Fibroblast of villous mesenchyme (primary cell): ENCODE measurements around the gene SIPA1L3. TPM values are rescaled to one million over a fixed set of nuclear protein-coding genes. Genes with fewer than 3 reads are reported as not detected.

ENCODE experiments used
- DNase-seq: peaks from one replicate; pipeline ENCODE4 v3.0.0-alpha.2; 2010; ENCODE audit warnings: low read depth
- H3K4me3 ChIP-seq: 2 replicates; pipeline ENCODE4 v1.5.1; 2011; ENCODE audit warnings: low read depth, mild to moderate bottlenecking, low read length
- total RNA-seq: library from RNA; depleted of rRNA; stranded (reverse); fragments of >200 nt; gene quantifications from 2 replicates; pipeline ENCODE4 v1.2.3, GENCODE V29; 2012
- TF ChIP-seq, protein P1 (sequence below): IDR thresholded peaks from 2 replicates; pipeline ENCODE4 v1.5.1; 2012; ENCODE audit warnings: low read depth, mild to moderate bottlenecking, low read length; ENCODE audit not compliant: insufficient read depth

SIPA1L3 gene
- total RNA-seq, 1 donor: 19.0 TPM

DNA sequence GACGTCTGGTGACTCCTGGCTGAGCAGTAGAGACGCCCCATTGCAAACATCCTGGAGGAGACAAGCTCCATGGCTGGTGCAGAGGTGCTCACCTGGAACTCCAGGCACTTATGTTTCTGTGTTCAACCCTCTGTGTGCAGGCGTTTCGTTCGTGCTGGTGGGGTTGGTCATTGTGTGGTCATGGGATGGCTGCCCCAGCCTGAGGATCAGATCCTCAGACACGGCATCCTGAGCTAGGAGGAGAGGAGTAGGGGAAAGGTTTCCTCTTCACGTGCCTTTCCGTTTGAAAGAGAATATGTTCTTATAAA is 87.8 kb downstream of the SIPA1L3 start:
- TF ChIP-seq, protein P1, sequence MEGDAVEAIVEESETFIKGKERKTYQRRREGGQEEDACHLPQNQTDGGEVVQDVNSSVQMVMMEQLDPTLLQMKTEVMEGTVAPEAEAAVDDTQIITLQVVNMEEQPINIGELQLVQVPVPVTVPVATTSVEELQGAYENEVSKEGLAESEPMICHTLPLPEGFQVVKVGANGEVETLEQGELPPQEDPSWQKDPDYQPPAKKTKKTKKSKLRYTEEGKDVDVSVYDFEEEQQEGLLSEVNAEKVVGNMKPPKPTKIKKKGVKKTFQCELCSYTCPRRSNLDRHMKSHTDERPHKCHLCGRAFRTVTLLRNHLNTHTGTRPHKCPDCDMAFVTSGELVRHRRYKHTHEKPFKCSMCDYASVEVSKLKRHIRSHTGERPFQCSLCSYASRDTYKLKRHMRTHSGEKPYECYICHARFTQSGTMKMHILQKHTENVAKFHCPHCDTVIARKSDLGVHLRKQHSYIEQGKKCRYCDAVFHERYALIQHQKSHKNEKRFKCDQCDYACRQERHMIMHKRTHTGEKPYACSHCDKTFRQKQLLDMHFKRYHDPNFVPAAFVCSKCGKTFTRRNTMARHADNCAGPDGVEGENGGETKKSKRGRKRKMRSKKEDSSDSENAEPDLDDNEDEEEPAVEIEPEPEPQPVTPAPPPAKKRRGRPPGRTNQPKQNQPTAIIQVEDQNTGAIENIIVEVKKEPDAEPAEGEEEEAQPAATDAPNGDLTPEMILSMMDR: no peak
- H3K4me3 ChIP-seq: no peak overlapping the region
- no peak for DNase-seq

DNA sequence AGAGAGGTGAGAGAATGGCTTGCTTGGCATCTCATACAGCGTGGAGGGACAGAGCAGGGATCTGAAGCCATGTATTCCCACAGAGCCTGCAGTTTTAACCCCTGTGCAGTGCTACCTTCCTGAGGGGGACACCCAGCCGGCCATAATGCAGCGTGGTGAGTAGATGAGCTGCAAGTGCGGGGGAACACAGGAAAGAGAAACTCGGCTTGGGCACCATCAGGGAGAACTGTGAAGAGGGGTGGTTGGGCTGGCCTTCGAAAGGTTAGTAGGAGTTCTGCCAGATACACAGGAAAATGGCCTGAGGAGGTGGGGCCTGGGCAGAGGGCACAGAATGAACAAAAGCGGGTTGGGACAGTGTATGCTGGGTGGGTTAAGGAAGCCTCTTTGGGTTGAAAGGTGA is 88.3 kb downstream of the SIPA1L3 start:
- TF ChIP-seq, protein P1: no peak
- DNase-seq: no peak
- H3K4me3 ChIP-seq: no peak overlapping the region

DNA sequence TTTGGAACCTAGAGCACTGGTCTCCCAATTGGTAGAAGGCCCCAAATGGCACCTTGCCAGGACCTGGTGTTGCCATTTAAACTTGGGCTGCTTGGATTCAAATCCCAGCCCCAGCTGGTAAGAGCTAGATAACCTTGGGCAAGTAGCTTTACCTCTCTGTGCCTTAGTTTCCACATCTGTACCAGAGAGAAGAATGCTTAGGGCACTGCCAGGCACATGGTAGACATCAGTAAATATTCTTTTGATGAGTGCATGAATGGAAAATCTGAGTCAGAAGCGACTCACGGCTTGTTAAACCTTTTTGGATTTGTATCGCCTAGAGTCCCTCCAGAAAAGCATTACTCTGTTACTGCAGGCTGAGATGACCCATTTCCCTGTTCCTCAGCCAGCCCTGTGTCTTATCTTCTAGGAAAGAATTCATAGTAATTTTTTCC is 90.9 kb downstream of the SIPA1L3 start:
- H3K4me3 ChIP-seq: no peak overlapping the region
- TF ChIP-seq, protein P1: no peak
- peak; percentile 81 for DNase-seq

DNA sequence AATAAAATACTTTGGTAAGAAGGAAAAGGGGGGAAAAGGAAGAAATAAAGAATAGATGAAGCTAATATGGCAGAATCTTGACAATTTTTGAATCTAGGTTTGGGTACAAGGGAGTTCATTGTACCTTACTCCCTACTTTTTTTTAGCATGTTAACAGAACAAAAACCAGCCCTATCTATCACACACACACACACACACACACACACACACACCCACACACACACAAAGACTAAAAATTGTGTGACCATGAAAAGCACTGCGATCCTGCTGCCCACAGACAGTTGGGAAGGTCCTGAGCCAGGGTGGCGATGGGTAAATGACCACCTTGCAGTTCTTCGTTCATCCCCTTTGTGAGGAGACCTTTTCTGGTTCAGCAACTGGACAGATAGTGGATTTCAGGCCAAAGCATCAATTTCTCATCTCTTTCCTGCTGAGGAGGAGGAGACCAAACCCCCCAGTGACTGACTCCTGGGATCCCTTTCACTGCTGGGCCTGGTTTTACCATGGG is 91.8 kb downstream of the SIPA1L3 start:
- TF ChIP-seq, protein P1: no peak
- DNase-seq: no peak
- H3K4me3 ChIP-seq: no peak overlapping the region

DNA sequence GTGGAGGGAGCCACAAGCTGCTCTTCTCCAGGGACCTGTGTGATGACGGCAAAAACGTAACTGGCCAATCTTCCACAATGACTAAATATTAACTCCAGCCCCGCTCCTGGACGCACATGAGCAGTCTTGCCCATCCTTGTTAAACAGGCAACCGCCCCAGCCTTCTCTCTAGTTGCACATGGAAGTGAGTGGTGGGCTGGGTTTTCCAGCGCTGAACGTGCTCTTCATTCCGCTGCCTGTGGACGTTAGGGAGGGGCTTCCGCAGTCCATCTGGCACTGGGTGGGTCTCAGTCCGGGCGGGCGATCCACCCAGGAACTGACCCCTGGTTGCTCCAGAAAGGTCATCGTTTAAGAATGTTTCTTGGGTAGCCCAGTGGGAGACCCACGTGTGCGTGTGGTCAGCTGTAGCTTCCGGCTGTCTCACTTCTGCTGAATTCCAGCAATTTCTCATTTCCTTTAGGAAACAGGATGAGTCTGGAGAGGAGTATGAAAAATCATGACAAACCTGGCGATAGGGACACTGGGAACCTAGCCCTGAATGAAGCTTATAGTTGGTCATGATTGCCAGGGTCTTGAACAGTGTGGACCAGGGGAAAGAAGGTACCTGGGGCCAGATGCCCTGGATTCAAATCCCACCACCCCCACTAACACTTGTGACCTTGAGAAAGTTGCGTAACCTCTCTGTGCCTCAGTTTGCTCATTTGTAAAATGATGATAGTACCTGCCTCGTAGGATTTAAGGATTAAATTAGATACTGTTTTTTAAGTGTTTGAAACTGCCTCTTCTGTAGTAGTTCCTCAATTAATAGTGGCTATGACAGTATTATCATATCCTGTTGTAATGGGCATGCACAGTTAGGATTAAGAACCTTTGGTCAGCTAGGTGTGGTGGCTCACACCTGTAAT is 92.6 kb downstream of the SIPA1L3 start:
- H3K4me3 ChIP-seq: peak overlapping the region; percentile 1
- TF ChIP-seq, protein P1: no peak
- peak; percentile 97 for DNase-seq

DNA sequence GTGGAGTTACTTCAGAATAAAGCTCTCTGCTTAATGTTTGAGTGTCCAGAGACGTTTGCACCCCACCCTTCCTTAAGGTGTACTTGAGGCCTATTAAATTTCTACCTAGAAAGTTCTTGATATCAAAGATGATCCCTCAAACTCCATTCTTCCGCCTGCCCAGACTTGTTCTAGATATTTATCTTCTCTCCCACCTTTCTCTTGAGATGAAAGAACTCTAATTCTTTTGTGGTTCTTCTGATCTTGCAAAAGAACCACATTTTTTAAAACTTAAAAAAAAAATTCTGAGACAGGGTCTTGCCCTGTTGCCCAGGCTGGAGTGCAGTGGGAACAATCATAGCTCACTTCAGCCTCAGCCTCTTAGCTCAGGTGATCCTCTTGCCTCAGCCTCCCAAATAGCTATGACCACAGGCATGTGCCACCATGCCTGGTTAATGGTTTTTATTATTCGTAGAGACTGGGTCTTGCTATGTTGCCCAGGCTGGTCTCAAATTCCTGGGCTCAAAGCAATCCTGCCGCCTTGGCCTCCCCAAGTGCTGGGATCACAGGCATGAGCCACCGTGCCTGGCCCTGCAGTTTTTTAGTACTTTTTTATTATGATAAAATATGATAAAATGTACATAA is 94.3 kb downstream of the SIPA1L3 start:
- DNase-seq: no peak
- TF ChIP-seq, protein P1: no peak

More for the DNA sequence above, 94.3 kb downstream of the SIPA1L3 start:
- H3K4me3 ChIP-seq: no peak overlapping the region
